Activated CD8-positive, alpha-beta memory T cell treated with anti-CD3 and anti-CD28 coated beads, Interleukin-2, amount 50 U/mL, for 24 hours (primary cell): ENCODE results near the gene ADAMTS8.

Experiments used
- DNase-seq: peaks from one replicate; pipeline ENCODE4 v3.0.0-alpha.2; 2020; ENCODE audit errors: extremely low read depth

Gene ADAMTS8

GRCh38 chr11:130397780-130398179, 30.6 kb downstream of the ADAMTS8 start:
- no peak for DNase-seq

- no peak for DNase-seq
Observed at GRCh38 chr11:130396965-130397364, 31.4 kb downstream of the ADAMTS8 start.

GRCh38 chr11:130394615-130395014, 33.8 kb downstream of the ADAMTS8 start:
- DNase-seq = no peak

GRCh38 chr11:130391711-130392110, 36.7 kb downstream of the ADAMTS8 start:
- DNase-seq = no peak

- no peak for DNase-seq
Observed at GRCh38 chr11:130390071-130390758, 38.2 kb downstream of the ADAMTS8 start.

- DNase-seq = no peak
Observed at GRCh38 chr11:130389335-130389935, 39.0 kb downstream of the ADAMTS8 start.

- DNase-seq = no peak
Observed at GRCh38 chr11:130388607-130389205, 39.7 kb downstream of the ADAMTS8 start.

GRCh38 chr11:130386056-130386455, 42.4 kb downstream of the ADAMTS8 start:
- DNase-seq = no peak

GRCh38 chr11:130383344-130384211, 44.8 kb downstream of the ADAMTS8 start:
- DNase-seq = no peak

- DNase-seq = no peak
Observed at GRCh38 chr11:130381317-130381716, 47.1 kb downstream of the ADAMTS8 start.

GRCh38 chr11:130380778-130381177, 47.6 kb downstream of the ADAMTS8 start:
- DNase-seq = no peak

- no peak for DNase-seq
Observed at GRCh38 chr11:130379276-130379675, 49.1 kb downstream of the ADAMTS8 start.

GRCh38 chr11:130370845-130371590, 57.4 kb downstream of the ADAMTS8 start:
- no peak for DNase-seq

GRCh38 chr11:130369713-130370112, 58.7 kb downstream of the ADAMTS8 start:
- no peak for DNase-seq

GRCh38 chr11:130369141-130369691, 59.2 kb downstream of the ADAMTS8 start:
- no peak for DNase-seq

- DNase-seq = no peak
Observed at GRCh38 chr11:130359419-130359818, 69.0 kb downstream of the ADAMTS8 start.

GRCh38 chr11:130358398-130358797, 70.0 kb downstream of the ADAMTS8 start:
- no peak for DNase-seq
